WTC11 (cell line): Measurements from ENCODE around the gene RAMAC.

ENCODE experiments used
- ATF3 ChIP-seq: sonication (generic); formaldehyde crosslinking; conservative IDR thresholded peaks from 2 replicates; pipeline ENCODE4 v1.8.1; 2022; ENCODE audit warnings: mild to moderate bottlenecking, missing genetic modification reagents
- ERG ChIP-seq: fragments of 250-450 bp; sonication (Bioruptor Pico); IDR thresholded peaks from 2 replicates; pipeline ENCODE4 v1.8.0; 2021; ENCODE audit warnings: mild to moderate bottlenecking
- IRF2 ChIP-seq: sonication (generic); formaldehyde crosslinking; IDR thresholded peaks from 2 replicates; pipeline ENCODE4 v1.8.0; 2022; ENCODE audit warnings: low read depth, missing genetic modification reagents, borderline replicate concordance
- OVOL2 ChIP-seq: fragments of 250-450 bp; sonication (Bioruptor Pico); IDR thresholded peaks from 2 replicates; pipeline ENCODE4 v1.9.0; 2021; ENCODE audit warnings: mild to moderate bottlenecking, borderline replicate concordance
- SP1 ChIP-seq: sonication (generic); formaldehyde crosslinking; conservative IDR thresholded peaks from 2 replicates; pipeline ENCODE4 v1.8.1; 2022; ENCODE audit warnings: missing genetic modification reagents
- TF ChIP-seq, protein P1 (sequence below): fragments of 200-600 bp; IDR thresholded peaks from 2 replicates; pipeline ENCODE4 v1.8.0; 2022; ENCODE audit warnings: antibody characterized with exemption
- TF ChIP-seq, protein P2 (sequence below): sonication (generic); formaldehyde crosslinking; IDR thresholded peaks from 2 replicates; pipeline ENCODE4 v1.8.0; 2022; ENCODE audit warnings: mild to moderate bottlenecking, missing genetic modification reagents
- TF ChIP-seq, protein P3 (sequence below): sonication (generic); formaldehyde crosslinking; IDR thresholded peaks from 2 replicates; pipeline ENCODE4 v1.8.1; 2023; ENCODE audit warnings: mild to moderate bottlenecking, missing genetic modification reagents, moderate library complexity

- TF ChIP-seq, protein P1, sequence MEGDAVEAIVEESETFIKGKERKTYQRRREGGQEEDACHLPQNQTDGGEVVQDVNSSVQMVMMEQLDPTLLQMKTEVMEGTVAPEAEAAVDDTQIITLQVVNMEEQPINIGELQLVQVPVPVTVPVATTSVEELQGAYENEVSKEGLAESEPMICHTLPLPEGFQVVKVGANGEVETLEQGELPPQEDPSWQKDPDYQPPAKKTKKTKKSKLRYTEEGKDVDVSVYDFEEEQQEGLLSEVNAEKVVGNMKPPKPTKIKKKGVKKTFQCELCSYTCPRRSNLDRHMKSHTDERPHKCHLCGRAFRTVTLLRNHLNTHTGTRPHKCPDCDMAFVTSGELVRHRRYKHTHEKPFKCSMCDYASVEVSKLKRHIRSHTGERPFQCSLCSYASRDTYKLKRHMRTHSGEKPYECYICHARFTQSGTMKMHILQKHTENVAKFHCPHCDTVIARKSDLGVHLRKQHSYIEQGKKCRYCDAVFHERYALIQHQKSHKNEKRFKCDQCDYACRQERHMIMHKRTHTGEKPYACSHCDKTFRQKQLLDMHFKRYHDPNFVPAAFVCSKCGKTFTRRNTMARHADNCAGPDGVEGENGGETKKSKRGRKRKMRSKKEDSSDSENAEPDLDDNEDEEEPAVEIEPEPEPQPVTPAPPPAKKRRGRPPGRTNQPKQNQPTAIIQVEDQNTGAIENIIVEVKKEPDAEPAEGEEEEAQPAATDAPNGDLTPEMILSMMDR: no peak; the same call in 1 of the 2 replicates
- TF ChIP-seq, protein P2, sequence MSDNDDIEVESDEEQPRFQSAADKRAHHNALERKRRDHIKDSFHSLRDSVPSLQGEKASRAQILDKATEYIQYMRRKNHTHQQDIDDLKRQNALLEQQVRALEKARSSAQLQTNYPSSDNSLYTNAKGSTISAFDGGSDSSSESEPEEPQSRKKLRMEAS: no peak
- TF ChIP-seq, protein P3, sequence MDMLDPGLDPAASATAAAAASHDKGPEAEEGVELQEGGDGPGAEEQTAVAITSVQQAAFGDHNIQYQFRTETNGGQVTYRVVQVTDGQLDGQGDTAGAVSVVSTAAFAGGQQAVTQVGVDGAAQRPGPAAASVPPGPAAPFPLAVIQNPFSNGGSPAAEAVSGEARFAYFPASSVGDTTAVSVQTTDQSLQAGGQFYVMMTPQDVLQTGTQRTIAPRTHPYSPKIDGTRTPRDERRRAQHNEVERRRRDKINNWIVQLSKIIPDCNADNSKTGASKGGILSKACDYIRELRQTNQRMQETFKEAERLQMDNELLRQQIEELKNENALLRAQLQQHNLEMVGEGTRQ: no peak
- no peak for TF ChIP-seq ERG (CRISPR knock-in tag)
- no peak for TF ChIP-seq SP1 (CRISPR knock-in tag)
- TF ChIP-seq OVOL2: no peak
- no peak for TF ChIP-seq ATF3
- no peak for TF ChIP-seq IRF2 (CRISPR knock-in tag)
These were observed 14.1 kb downstream of the RAMAC start for GRCh38 chr15:82999905-83000671.
